BLaER1 treated with 17β-estradiol and CSF1 and Interleukin-3, amounts not matched to agents 10 nM and 100 nM (cell line): ENCODE measurements around the gene OR4E1.
A peak's percentile ranks its signal among the peaks of the same experiment; 100 is the strongest.

Experiments
- H3K27ac ChIP-seq, 11 experiments: shearing (Covaris generic); formaldehyde crosslinking; 2 replicates each; pipeline ENCODE4 v1.8.1; 2022
- H3K27me3 ChIP-seq, 11 experiments: shearing (Covaris generic); formaldehyde crosslinking; 2 replicates each; pipeline ENCODE4 v1.8.1; 2022
- H3K36me3 ChIP-seq, 11 experiments: shearing (Covaris generic); formaldehyde crosslinking; 2 replicates each; pipeline ENCODE4 v1.8.1; 2022
- H3K4me1 ChIP-seq, 10 experiments: shearing (Covaris generic); formaldehyde crosslinking; 2 replicates each; pipeline ENCODE4 v1.8.1; 2022
- H3K4me2 ChIP-seq, 11 experiments: shearing (Covaris generic); formaldehyde crosslinking; 2 replicates each; pipeline ENCODE4 v1.8.1; 2022
- H3K4me3 ChIP-seq, 10 experiments: shearing (Covaris generic); formaldehyde crosslinking; 2 replicates each; pipeline ENCODE4 v1.8.1; 2022
- H3K9ac ChIP-seq, 11 experiments: shearing (Covaris generic); formaldehyde crosslinking; 2 replicates each; pipeline ENCODE4 v1.8.1; 2022
- H3K9me3 ChIP-seq, 11 experiments: shearing (Covaris generic); formaldehyde crosslinking; replicated peaks in 1 of 11; 2 replicates each; pipeline ENCODE4 v1.8.1; 2022
- H4K20me1 ChIP-seq, 11 experiments: shearing (Covaris generic); formaldehyde crosslinking; 2 replicates each; pipeline ENCODE4 v1.8.1; 2022
- Cebpa-rat ChIP-seq, 11 experiments: shearing (Covaris generic); IDR thresholded peaks; 2 replicates each; pipeline ENCODE4 v1.8.1; 2022

Gene OR4E1, protein sequence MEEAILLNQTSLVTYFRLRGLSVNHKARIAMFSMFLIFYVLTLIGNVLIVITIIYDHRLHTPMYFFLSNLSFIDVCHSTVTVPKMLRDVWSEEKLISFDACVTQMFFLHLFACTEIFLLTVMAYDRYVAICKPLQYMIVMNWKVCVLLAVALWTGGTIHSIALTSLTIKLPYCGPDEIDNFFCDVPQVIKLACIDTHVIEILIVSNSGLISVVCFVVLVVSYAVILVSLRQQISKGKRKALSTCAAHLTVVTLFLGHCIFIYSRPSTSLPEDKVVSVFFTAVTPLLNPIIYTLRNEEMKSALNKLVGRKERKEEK

DNA sequence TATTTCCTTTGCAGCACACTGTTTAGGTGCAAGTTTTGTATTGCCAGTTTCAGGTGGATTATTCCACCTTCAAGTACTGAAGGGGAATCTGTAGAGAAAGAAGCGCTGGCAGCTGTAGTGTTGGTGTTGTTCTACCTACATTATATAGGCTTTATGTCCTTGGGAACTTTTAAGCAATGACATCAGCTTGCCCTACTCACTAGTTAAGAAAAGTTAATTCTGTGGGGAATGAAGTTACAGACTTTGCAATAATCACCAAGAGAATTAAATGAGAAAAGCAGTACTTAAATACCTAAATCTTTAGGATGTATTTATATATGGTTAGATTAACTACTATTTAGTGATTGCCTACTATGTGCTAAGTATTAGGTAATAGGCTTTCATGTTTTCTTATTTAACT, at the start of gene OR4E1:
TSS of gene OR4E1 (minus strand) at position 101 of the 400 bp plus-strand sequence. CDS start 2,883 bp downstream, outside the sequence.
- Histone ChIP-seq H3K27me3 (no peaks in the 10 kb centered on the region), H3K36me3 (no peaks in the 10 kb centered on the region), H3K9me3 (peaks cover 18 to 36% (median 22%) of the 10 kb centered on the region in 11 experiments), H3K4me1 (no peaks in the 10 kb centered on the region), H3K9ac (no peak within 1 kb of the TSS), H3K27ac (no peak within 1 kb of the TSS), H4K20me1 (no peaks in the 10 kb centered on the region), H3K4me2 (no peak within 1 kb of the TSS), H3K4me3 (no peak within 1 kb of the TSS)
- TF ChIP-seq Cebpa-rat (IDR thresholded peaks at IDR 0.05), result no peak

DNA sequence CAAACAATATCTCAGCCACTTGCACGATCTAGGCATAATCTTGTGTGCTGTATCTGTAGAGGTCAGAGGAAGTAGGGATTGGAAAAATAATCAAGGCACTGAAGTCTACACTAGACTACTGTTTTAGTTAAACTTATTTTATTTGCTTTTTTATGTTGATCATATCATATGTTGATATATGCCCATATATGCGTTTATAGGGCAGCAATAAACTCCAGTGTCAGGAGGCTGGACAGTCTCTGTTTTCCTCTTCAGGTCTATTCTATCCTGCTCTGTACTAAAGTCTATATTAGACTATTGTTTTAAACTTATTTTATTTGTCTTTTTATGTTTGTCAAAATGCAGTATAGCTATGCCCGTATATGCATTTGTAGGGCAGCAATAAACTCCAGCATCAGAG, 47.9 kb upstream of the OR4E1 start:
- no peak for TF ChIP-seq Cebpa-rat (IDR thresholded peaks at IDR 0.05)
- Histone ChIP-seq H4K20me1 (no peaks in the 10 kb centered on the region), H3K4me1 (peaks cover 0 to 9% (median 0%) of the 10 kb centered on the region in 10 experiments; a peak in 5 of 20 replicates), H3K4me3 (no peak overlapping the region), H3K9ac (no peak overlapping the region), H3K4me2 (no peak overlapping the region), H3K27ac (no peak overlapping the region), H3K9me3 (no peaks in the 10 kb centered on the region), H3K27me3 (no peaks in the 10 kb centered on the region; a peak in 2 of 22 replicates), H3K36me3 (no peaks in the 10 kb centered on the region)

DNA sequence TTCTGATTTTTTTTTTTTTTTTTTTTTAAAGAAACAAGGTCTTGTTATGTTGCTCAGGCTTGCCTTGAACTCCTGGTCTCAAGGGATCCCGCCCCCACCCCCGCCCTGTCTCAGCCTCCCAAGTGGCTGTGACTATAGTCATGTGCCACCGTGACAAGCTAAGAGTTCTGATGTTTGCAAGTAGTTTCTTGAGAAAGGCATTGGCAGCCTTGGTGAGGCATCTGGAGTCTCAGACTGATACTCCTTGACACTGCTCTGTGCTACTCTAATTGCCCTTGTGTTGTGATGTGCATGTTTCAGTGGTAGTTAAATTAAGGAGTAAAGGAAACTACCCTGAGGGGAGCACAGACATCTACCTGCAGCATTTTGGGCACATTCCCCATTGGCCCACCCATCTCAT, 46.2 kb upstream of the OR4E1 start:
- Histone ChIP-seq H3K4me1 (peaks cover 0 to 9% (median 0%) of the 10 kb centered on the region in 10 experiments; a peak in 5 of 20 replicates), H4K20me1 (no peaks in the 10 kb centered on the region), H3K9ac (no peak overlapping the region), H3K4me2 (no peak overlapping the region), H3K9me3 (peaks cover 0 to 4% (median 0%) of the 10 kb centered on the region in 11 experiments; a peak in 1 of 22 replicates), H3K36me3 (no peaks in the 10 kb centered on the region), H3K27me3 (no peaks in the 10 kb centered on the region; a peak in 2 of 22 replicates), H3K27ac (no peak overlapping the region), H3K4me3 (no peak overlapping the region)
- TF ChIP-seq Cebpa-rat (IDR thresholded peaks at IDR 0.05), result no peak

DNA sequence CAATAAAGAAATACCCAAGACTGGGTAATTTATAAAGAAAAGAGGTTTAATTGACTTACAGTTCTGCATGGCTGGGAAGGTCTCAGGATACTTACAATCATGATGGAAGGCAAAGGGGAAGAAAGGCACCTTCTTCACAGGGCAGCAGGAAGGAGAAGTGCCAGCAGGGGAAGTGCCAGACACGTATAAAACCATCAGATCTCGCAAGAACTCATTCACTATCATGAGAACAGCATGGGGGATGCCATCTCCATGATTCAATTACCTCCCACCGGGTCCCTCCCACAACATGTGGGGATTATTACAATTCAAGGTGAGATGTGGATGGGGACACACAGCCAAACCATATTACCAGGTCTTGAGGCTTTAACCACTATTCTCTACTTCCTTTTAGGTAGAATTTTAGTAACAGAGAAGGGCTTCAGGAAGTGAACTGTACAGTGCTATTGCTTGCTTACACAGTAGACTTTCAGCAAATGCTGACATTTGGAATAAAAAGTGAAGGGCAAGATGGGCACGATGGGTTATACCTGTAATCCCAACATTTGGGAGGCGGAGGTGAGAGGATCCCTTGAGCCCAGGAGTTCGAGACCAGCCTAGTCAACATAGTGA, 40.8 kb upstream of the OR4E1 start:
- Histone ChIP-seq H3K4me3 (no peak overlapping the region), H4K20me1 (no peaks in the 10 kb centered on the region), H3K4me2 (no peak overlapping the region), H3K9me3 (peaks cover 0 to 16% (median 0%) of the 10 kb centered on the region in 11 experiments; a peak in 4 of 22 replicates), H3K27ac (no peak overlapping the region), H3K4me1 (peaks cover 0 to 8% (median 0%) of the 10 kb centered on the region in 10 experiments; a peak in 5 of 20 replicates), H3K27me3 (peaks cover 0 to 20% (median 6%) of the 10 kb centered on the region in 11 experiments; a peak in 8 of 22 replicates), H3K36me3 (no peaks in the 10 kb centered on the region), H3K9ac (no peak overlapping the region)
- TF ChIP-seq Cebpa-rat (IDR thresholded peaks at IDR 0.05), result no peak

DNA sequence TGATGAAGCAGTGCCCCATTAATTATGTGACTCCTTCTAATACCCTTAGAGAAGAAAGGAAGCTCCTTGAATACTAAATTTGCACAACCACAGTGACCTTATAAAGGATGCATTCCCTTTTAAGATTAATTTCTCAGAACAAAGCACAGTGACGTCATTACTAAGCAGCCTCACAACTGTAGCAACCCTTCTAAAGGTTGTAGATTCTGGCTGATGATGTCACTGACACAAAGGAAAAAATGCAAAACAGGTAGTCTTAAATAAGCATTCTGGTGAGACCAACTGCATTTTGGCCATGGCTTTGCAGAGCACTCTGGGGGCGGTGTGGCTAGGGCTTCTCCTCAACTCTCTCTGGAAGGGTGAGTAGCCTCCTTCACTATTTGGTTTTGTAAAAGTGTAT, 38.4 kb upstream of the OR4E1 start:
- Histone ChIP-seq H3K4me2 (no peak overlapping the region), H4K20me1 (no peaks in the 10 kb centered on the region), H3K27ac (no peak overlapping the region), H3K9me3 (peaks cover 7 to 39% (median 18%) of the 10 kb centered on the region in 11 experiments), H3K9ac (no peak overlapping the region), H3K27me3 (peaks cover 7 to 44% (median 27%) of the 10 kb centered on the region in 11 experiments), H3K36me3 (no peaks in the 10 kb centered on the region), H3K4me3 (no peak overlapping the region), H3K4me1 (no peaks in the 10 kb centered on the region)
- no peak for TF ChIP-seq Cebpa-rat (IDR thresholded peaks at IDR 0.05)

GRCh38 chr14:21711360-21711961, 37.8 kb upstream of the OR4E1 start:
- Histone ChIP-seq H4K20me1 (no peaks in the 10 kb centered on the region), H3K4me2 (no peak overlapping the region), H3K27me3 (peaks cover 13 to 50% (median 33%) of the 10 kb centered on the region in 11 experiments), H3K27ac (no peak overlapping the region), H3K9ac (no peak overlapping the region), H3K36me3 (0 out of 22 replicates have a peak, but pooled peaks cover 0 to 3% (median 0%) of the 10 kb centered on the region in 11 experiments), H3K4me3 (no peak overlapping the region), H3K9me3 (peaks cover 13 to 45% (median 23%) of the 10 kb centered on the region in 11 experiments), H3K4me1 (no peaks in the 10 kb centered on the region)
- no peak for TF ChIP-seq Cebpa-rat (IDR thresholded peaks at IDR 0.05)

DNA sequence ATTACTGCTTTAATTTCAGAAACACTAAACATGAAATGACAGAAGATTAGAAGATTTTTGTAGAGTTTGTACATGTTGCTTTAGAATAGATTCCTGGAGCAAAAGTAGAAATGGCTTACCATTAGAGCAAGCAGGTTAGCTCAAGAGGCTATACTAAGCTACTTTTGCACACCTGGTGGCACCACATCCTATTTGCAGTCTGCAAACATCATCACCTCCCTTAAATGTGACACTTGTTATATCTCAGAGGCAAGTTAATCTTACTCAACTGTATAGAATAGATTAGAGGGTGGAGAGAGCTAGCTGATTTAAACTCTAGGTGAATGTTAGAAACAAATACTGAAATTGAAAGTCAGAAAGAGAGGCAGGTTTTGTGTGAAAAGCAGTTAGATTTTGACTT, 30.7 kb upstream of the OR4E1 start:
- Histone ChIP-seq H3K9me3 (peaks cover 24 to 43% (median 33%) of the 10 kb centered on the region in 11 experiments), H4K20me1 (peaks cover 0 to 6% (median 0%) of the 10 kb centered on the region in 11 experiments; a peak in 2 of 22 replicates), H3K36me3 (0 out of 22 replicates have a peak, but pooled peaks cover 0 to 5% (median 0%) of the 10 kb centered on the region in 11 experiments), H3K4me2 (peak overlapping the region in 1 of 11 experiments; percentile 31; a peak in 2 of 22 replicates), H3K9ac (no peak overlapping the region), H3K27ac (no peak overlapping the region), H3K4me3 (no peak overlapping the region), H3K27me3 (peaks cover 71 to 95% (median 90%) of the 10 kb centered on the region in 11 experiments), H3K4me1 (peaks cover 0 to 22% (median 11%) of the 10 kb centered on the region in 10 experiments; a peak in 18 of 20 replicates)
- TF ChIP-seq Cebpa-rat (IDR thresholded peaks at IDR 0.05), result no peak

DNA sequence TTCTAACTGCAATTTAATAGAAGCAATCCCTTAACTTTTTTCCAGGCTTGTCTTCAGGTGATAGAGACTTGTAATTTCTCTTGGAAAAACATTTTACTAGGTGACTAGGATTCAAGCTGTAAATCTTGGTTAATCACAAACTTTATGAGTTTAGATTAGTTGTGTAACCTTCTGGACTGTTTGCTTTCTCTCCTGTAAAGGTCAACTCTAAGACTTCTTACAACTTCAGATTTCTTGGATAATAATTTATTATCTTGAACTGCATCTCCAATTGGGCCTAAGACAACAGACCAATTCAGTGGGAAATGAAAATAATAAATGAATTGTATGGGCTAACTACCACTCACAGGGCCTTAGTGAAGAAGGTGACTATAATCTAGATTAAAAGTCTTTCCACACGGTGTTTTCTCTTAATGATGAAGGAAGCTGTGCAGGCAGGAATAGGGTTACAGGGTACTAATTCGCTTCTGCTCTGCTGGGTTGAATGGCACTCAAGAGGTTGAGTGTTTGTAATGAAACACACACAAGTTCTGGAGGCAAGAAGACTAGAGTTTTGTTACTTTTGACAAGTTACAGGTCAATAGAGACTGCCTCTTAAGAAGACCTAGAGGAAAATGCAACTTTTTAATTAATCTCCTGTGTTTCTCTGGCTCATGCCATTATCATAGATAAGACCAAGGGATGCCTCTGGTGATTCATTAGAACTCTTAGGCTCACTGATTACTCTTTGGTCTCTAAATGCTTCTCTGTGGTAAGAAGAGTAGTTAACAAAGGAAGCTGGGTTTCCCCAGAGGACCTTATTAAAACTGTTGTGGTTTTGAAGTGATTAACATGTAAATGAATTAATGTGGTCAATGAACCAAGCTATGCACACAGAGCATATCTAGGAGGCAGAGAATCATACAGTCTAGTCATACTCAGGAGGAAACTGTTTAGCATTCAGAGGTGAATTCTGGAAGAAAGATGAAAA, 30.0 kb upstream of the OR4E1 start:
- H4K20me1 ChIP-seq, result peaks cover 0 to 6% (median 0%) of the 10 kb centered on the region in 11 experiments; a peak in 2 of 22 replicates
- H3K9ac ChIP-seq, result no peak overlapping the region
- H3K4me3 ChIP-seq, result no peak overlapping the region
- H3K4me2 ChIP-seq, result peak overlapping the region in 2 of 11 experiments; percentile 31; a peak in 2 of 22 replicates
- peaks cover 73 to 95% (median 89%) of the 10 kb centered on the region in 11 experiments for H3K27me3 ChIP-seq
- TF ChIP-seq Cebpa-rat (IDR thresholded peaks at IDR 0.05), result no peak
- H3K27ac ChIP-seq, result no peak overlapping the region
- peaks cover 0 to 24% (median 13%) of the 10 kb centered on the region in 10 experiments; a peak in 18 of 20 replicates for H3K4me1 ChIP-seq
- H3K36me3 ChIP-seq, result 0 out of 22 replicates have a peak, but pooled peaks cover 0 to 5% (median 0%) of the 10 kb centered on the region in 11 experiments
- H3K9me3 ChIP-seq, result peaks cover 20 to 37% (median 30%) of the 10 kb centered on the region in 11 experiments
